HTERT RPE-1 (cell line): Measurements from ENCODE around the gene NAP1L4.

Experiments
- in situ Hi-C: fragments of 300-500 bp; cut with MboI; formaldehyde crosslinking; loops from 4 replicates; pipeline ENCODE4 v1.14.3; 2020; ENCODE audit warnings: low sequenced_read_pairs

Gene NAP1L4

DNA sequence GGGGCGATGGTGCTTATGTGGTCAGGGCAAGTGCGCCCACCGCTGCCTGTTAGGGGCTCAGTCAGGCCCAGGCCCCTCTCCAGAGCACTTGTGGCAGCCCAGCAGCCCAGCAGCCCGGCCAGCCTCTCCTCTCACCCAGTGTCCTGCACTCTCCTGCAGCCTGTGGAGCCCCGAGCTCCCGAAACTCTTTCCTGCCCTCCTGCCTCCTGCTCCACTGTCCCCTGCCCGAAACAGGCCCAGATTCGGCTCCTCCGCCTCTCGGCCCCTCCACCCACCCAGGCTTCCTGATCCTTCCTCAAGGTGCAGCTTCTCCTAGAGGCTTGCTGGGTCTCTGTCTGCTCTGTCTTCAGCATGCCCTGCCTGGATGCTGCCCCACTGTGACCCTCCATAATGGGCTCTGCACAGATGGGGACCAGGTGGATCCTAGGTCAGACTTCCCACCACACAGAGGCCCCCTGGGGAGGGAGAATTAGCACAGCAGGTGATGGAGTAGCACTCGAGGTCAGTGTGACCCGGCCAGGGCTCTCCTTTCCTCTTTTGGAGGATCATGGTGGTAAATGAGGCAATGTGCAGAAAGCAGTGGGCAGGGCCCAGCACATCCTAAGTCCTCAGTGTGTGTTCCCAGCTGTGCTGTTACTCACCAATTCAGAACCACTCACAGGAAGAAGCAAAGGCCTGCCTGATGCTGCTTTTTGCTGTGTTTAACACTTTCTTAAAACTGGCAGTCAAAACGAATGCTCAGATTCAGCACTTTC, 18.6 kb upstream of the NAP1L4 start:
- in situ Hi-C loops: no loop called here

DNA sequence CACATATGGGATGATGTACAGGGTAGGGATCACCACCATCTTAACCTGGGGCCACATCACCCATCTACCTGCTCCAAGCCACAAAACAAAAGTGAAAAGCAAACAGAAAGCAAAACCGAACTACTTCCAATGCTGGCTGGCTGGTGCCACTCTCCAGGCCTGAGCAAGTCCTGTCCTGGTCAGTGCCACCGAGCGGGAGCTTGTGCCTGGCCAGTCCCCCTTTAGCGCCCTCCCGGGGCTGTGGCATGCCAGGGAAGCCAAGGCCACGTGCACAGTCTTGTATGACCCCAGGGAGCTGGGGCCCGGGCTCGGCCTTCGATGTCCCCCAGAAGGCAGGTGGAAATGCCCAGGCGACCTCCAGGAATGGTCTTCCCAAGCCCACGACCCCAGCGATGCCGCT, 17.9 kb upstream of the NAP1L4 start:
- in situ Hi-C loops: no loop called here

DNA sequence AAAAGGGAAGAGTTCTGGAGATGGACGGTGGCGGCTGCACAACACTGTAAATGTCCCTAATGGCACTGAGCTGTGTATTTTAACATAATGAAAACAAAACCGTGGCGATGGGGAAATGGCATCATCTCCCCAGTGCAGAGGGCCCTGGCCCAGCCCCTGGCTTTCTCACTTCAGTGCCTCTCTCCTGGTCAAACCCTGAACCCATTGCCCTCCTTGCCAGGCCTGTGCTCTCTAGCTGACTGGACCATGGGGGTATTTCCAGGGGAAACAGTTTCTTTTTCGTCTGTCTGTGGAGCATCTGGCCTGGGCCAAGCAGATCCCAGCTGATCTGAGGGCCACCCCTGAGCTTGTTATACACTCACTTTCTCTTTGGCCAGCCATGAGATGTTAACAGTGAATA, 17.4 kb upstream of the NAP1L4 start:
- in situ Hi-C loops: no loop called here

DNA sequence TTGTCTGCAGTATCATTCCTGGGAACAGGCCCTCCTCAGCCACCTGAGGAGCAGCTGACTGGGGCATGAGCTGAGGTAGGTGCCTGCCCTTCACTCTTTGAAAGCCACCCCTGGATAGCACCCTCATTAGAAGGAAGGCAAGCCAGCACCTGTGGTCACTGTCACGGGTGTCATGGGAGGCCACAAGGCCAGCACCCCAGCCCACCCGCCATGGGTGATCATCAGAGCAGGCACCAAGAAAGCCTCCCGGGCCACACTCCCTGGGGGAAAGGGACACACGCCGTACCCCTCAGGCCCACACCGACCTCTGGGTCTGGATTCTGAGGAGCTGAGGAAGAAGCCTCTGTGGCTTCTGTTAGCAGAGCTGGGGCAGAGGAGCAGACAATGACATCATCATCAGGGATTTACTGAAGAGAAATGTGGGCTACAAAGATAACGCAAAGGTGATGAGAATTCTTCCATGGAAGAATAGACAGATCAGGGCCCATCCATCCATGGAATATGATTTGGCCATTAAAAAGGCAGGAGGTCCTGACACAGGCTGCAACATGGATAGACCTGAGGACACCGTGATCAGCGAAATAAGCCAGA, 16.7 kb upstream of the NAP1L4 start:
- in situ Hi-C loops: no loop called here

DNA sequence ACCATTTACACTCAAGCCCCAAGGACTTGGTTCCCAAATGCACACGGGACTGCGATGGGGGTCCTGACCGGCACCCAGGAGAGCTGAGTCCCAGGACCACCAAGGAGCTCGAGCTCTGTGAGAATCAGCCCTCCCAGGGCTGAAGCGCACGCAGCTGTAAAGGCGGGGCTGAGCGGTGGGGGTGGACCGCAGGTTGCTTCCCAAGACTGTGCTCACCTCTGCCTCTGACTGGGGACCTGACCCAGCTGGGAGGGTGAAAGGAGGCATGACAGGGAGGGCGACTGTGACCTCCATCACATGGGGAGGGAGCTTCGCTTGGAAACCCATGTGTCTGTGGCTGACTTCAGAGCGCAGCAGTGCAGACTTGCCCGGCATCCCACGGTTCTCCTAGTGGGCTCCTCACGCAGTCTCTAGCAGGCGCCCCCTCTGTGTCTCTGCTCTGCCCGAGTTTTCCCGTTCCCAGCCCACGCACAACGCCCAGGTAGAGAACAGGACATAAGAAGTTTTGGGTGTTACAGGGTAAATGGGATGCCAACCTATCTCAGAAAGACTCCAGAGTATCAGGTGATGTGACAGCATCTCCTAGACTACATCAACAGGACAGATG, 15.4 kb upstream of the NAP1L4 start:
- in situ Hi-C loops: no loop called here

DNA sequence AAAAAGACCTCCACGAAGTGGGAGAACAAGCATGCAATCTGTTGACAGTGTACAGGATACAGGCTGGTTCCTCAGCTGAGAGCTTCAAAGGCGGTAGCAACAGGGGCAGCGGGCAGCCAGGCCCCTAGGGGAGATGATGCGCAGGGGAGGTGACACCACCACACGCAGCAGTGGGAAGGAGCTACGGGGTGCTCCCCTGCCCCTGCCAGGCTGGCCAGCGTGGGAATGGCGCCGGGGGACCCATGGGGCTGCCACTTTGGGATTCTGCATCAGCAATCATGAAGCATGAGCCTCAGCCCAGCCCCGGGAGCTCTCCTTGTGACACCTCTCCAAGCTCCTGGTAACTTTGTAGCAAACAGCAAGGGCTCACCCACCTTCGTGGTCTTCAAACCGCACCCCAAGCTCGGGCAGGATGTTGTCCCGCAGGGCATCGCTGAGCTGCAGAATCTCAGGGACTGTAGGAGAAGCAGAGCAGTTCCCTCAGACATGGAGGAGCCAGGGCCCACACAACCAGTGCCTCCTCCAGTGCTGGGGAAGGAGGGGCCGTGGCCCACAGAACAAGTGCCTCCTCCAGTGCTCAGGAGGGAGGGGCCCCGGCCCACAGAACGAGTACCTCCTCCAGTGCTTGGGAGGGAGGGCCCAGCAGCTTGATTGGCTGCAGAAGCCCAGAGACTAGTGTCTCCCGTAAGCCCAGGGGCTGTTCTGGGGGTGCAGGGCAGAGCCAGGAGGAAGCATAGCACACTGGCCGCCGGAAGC, 14.6 kb upstream of the NAP1L4 start:
- in situ Hi-C loops: no loop called here

DNA sequence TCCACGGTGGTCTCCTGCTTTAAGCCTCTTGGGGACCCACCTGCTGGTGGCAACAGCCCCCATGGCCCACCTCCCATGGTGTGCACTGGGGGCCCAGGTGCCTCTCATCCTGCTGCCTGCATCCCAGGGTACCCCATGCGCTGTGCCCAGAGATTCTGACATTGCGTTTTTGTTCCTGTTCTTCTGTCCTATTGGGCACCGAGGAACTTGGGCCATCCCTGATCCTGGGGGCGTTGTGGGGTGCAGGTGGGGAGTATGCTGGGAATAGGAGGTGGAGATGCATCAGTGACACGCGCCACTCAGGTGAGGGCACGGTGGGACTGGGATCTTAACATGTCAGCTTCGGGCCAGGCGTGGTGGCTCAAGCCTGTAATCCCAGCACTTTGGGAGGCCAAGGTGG, 12.4 kb upstream of the NAP1L4 start:
- in situ Hi-C loops: no loop called here

DNA sequence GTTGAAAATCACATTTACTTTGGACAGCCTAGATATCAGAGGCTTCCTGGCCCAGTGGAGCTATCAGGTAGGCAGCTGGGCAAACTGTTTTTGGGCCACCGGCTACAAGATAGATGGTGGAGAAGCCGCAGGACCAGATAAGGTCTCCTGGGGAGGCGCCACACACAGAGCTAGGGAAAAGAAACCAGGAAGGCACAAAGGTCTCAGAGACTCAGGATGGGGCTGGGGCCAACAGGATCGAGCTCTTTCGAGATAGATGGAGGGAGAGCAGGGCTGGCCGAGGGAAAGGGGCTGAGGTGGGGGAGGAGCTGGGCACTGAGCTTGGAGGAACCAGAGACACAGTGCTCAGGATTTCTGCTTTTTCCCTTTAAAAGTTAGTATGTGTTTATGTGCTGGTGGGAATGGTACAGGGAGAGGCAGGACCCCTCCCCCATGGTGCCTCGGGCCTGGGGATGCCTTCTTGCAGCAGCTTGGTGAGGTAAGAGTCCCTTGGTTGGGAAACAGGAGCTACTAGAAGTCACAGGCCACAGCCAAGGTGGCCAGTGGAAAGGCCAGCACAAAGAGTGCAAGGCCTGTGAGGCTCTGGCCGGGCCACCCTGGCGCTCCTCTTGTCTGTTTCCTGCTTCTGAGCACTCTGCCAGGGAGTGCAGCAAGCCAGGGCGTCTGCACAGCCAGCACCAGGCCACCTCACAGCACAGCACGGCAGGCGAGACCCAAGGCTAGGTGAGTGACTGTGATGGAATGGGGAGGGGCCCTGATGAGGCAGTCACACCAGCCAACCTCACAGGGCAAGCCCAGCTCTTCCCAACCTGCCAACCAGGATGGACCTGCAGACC, 11.5 kb upstream of the NAP1L4 start:
- in situ Hi-C loops: no loop called here

DNA sequence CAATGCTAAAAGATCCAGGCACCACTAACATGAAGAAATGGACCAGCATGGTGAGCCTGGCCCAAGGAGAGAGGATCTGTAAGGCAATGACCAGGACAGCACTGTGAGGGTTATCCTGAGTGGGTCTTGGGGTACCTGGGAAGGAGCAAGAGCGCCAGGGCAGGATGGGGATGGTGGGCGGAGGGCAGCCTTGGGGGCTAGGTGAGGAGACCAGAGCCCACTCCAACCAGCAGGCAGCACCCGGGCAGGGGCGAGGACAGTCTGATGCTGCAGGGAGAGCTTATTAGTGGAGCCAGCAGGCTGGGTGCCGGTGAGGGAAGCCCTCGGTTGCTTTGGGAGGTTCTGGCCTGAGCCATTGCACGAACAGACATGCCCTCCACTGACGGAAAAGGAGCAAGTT, 10.7 kb upstream of the NAP1L4 start:
- in situ Hi-C loops: no loop called here

DNA sequence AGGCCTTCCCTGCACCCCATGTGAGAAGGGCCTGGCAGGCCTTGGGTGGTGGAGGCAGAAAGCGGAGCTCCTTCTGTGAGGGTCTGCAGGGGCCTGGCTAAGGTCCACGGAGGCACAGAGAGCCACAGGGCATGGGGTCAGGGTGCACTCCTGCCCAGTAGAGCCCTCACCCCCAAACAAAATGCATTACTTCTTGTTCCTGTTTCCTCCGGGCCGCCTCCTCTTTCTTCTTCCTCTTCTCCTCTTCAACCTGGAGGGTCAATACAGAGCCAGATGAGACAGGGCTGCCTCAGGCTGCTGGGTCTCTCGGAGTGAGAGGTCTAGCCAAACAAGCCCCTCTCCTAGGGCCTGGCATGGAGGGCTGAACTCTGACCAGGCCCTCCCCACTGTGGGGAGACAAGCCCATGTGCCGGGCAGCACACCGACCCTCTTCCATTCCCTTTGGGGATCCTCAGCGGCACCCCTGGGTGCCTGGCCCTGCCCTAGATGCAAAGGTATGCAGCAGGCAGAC, 10.3 kb upstream of the NAP1L4 start:
- in situ Hi-C loops: no loop called here

DNA sequence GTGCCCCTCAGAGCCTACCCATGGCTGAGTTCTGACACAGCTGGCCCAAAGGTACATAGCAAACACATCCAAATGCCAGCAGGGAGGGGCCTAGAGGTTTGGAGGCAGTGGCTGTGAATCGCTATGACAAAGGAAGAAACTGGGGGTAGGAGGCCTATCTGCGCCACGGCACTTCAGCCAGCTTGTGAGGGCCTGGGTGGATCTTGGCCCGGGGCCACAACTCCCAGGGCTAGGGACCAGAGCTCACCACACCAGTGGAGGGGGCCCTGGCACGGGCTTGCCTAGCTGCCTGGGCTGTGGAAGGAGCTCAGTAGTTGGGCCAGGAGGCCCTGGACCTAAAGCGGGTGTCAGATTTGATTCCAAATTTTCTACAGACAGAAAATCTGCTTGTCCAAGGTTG, 9.4 kb upstream of the NAP1L4 start:
- in situ Hi-C loops: no loop called here

DNA sequence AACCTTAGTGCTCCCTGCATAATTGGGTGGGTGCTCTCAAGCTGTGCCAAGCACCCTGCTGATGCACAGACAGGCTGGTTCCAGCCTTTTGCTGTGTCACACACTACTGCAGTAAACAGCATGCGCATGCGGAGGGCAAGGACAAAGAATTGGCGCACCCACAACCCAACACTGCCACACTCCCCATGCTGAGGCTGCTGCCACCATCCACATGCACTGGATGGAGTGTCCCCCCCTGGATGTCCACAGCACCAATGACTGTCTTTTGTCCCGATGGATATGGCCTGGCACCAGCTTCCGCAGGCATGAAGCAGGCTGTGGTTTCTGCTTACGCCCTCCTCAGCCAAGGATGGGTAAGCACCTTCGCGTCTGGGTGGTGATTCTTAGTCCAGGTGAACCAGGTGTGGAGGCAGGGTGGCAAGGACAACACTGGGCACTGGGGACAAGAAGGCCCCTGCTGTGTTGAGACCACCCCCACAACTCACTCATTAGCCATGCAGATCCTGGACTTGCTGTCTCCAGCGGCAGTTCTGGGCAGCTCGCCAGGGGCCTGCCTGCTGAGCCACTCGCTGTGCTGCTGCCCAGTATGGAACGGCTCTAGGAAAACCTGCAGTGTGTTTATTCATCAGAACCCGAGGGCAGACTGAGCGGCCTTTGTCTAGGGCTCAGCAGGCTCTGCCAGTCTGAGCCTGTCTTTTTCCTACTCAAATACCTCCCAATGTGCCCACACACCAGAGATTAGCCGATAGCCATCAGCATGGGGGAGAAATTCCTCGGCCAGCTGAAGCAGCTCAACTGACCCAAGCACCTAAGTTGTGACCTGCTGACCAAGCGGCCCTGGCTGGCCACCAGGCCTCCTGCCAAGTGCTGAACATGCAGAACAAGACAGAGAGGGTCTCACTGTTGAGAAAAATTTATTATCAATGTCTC, 8.2 kb upstream of the NAP1L4 start:
- in situ Hi-C loops: no loop called here

DNA sequence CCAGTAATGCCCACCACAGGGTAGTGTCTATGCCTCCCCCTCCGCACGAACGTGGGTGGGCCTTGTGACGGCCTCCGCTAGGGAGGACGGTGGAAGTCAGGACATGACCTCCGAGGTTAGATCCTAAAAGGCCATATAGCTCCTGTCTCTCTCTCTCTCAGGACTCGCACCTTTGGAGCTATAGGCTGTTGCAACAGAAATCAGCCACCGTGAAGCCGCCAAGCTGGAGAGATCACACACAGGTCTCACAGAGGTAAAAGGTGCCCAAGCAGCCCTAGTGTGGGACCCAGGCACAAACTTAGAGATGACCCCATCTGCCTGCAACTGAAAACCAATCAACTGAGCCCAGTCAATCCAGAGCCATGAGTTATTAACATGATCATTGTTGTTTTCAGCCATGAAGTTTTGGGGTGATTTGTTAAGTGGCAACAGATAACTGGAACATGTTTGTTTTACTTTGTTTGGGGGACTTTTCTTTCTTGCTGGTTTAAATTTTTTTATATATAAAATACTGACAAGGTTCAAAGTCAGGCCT, 7.4 kb upstream of the NAP1L4 start:
- in situ Hi-C loops: no loop called here

DNA sequence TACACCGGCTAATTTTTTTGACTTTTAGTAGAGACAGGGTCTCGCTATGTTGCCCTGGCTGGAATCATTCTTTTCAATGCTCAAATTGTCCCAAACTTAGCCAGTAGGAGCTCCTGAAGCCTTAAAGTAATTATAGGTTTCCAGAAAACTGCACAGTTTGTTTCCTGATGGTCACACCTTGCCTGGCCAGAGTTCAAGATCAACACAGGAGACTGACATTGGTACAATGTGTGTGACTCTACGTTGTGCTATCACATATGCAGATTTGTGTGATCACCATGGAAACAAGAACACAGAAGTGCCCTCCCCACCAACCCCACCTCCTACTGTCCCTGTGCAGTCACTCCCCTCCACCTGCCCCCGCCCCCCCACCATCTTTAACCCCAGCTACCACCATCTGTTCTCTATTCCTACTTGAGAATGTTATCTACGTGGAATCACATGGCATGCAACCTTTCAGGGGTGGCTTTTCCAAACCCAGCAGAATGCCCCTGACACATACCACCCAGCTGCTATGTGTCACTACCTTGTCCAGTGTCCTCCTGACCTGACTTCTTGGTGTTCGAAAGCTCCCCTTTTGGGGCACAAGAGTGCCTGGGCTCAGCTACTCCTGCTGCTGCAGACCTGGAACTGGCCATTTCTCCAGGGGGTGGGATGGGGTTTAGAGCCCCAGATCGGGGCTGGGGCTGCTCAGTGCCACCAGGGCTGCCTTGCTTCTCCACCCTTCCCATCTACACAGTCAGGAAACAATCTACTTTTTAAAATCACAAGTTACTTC, 6.1 kb upstream of the NAP1L4 start:
- in situ Hi-C loops: no loop called here

DNA sequence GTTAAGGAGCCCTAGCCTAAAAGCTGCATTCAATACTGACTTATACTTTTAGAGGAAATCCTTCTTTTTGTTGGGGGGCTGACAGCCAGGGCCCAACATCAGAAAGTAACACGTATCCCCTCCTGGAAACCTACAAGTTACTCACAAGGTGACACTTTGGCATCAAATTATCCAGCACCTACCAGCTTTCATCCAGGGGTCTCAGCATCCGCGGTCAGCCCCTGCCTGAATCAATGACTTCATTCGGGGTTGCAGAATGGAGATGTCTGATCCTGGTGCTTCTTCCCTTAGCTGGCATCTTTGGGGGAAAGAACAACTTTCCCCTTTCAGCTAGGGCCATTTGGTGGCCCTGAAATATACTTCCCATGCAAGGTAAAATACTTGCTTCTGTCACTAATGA, 5.3 kb upstream of the NAP1L4 start:
- in situ Hi-C loops: no loop called here

DNA sequence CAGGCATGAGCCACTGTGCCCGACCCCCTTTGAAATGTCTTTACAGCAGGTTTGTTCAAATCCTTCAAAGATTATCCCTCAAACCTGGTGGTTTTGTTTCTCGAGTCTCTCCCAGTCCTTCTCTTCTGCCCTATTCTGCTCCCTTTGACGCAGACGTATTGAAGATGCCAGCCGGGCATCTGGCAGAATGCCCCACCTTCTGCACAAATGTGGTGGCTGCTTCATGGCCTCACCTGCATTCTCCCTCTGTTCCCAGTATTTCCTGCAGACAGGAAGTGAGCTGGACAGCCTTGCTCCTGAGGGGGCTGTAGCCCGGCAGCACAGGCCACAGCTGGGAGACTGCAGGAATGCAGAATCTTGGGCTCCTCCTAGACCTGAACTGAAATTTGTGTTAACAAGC, 4.8 kb upstream of the NAP1L4 start:
- in situ Hi-C loops: no loop called here

DNA sequence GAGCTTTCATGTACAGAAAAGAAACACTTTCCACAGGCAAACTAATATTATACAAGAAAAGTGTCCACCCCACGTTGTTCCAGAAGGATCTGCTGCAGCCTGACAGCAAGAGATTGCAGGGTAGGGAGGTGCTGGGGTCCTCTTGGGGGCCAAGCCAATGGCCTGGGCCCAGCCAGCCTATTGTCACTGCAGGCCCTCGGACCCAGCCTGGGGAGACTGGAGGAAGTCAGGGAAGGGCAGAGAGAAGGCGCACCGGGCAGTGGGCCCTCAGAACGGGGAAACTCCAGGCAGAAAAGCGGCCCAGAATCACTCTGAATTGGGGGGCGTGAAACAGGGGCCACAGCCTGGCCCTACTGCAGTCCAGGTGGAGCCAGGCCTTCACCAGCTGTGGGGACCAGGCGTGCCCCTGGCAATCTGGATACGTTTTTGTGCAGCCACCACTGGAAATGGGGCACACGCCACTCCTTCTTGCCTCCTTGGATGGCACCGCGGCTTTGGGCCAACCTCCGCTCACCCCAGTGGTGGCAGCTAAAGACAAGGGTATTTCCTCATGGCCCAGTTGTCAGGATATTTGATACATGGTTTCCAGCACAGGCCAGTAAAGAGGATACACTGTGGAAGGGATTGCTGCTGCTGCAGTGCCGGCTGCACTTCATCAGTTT, 3.9 kb upstream of the NAP1L4 start:
- in situ Hi-C loops: no loop called here

DNA sequence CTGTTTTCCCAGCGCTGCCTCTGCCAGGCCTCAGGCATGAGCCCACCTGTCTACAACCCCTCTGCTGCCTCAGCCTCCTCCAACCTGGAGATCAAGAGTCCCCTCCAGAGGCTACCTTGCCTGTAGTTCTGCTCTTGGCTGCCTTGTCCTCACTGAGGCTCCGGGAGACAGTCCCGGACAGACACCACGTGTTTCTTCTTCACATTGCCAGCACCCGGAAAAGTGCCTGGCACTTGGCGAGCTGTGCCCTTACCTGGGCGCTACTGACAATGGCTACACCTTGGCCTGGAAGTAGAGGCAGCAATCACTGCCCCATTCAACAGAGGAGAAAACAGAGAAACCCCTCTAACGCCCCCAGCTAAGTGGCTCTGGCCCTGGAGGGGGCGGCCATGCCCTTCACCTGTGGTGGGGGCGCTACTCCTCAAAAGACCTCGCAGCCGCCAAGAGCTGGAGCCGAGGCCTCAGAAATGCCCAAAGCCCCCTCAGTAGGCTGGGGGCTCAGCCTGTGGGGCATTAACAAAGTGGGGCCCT, 3.0 kb upstream of the NAP1L4 start:
- in situ Hi-C loops: no loop called here
